ACHN (cell line): Measurements from ENCODE around the gene SCMH1.

Source experiments
- DNase-seq: peaks from one replicate; pipeline ENCODE4 v3.0.0-alpha.2; 2015
- in situ Hi-C: cut with HindIII; loops from 2 replicates; pipeline ENCODE4 v1.10.0; 2017; ENCODE audit warnings: low sequenced_read_pairs, low pct_ligation_motif_present, low pct_unique_long_range_greater_than_20kb

SCMH1 gene

DNA sequence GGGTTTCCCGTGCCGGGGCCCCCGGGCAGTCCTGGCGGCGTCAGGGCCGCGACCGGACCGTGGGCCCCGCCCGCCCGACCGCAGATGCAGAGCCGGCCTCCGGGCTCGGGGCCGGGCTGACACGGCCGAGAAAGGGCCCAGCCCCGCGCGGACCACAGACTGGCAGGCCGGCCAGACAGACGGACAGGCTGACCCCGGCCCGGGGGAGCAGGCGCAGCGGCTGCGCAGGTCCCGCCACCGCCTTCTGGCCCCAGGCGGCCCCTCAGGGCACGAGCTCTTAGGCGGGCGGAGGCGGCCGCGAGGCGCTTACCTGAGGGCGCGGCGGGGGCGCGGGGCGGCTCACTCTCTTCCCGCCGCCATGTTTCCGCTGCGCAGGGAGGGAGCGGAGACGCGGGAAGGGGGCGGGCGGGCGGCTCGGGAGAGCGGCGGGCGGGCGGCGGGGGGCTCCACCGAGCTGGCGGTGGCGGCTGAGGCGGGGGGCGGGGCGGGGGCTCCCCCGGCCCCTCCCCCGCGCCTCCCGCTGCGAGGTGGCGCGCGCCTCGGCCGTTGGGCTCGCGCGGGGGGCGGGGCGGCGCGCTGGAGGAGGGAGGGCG lies at the start of gene SCMH1:
TSS of gene SCMH1 (minus strand) at position 558 of the 593 bp plus-strand sequence. CDS start 56,173 bp downstream, outside the sequence.
- in situ Hi-C loops: no loop called here
- DNase-seq: peak; percentile 56

DNA sequence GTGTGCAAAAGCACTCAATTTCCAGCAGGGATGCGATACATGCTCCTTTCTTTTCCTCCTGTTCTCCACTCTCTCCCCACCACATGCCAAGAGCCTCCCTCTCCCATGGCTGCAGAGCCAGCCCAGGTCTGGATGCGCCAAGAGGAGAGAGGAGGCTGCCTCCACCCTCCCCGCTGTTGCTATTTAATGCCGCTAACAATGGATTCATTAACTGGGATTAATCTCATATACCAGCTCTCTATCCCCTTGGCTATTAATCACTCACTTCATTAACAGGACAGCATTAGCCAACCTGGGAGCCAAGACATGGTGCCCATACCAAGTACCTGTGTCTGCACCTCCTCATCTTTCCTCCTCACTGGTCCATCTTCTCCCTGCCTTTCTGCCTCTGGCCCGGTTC lies 49.1 kb upstream of the SCMH1 start:
- in situ Hi-C loops: loop anchor here (25.0 kb wide), 1 partner anchor 121 kb away; no protein-coding TSS in a partner anchor
- DNase-seq: no peak

DNA sequence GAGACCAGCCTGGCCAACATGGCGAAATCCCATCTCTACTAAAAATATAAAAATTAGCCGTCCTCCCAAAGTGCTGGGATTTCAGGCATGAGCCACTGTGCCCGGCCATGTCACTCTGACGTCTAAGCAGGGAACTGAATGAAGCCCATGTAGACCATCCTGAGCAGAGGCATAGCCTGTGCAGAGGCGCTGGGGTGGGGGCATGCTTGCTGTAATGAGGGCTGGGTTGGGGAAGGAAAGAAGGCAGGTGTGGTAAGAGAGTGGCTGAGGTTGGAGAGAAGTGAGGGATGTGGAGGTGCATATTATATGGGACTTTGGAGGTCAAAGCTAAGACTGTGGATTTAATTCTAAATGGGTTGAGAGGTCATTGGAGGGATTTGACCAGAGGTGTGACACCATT lies 47.1 kb upstream of the SCMH1 start:
- in situ Hi-C loops: loop anchor here (25.0 kb wide), 1 partner anchor 123 kb away; no protein-coding TSS in a partner anchor
- DNase-seq: no peak

DNA sequence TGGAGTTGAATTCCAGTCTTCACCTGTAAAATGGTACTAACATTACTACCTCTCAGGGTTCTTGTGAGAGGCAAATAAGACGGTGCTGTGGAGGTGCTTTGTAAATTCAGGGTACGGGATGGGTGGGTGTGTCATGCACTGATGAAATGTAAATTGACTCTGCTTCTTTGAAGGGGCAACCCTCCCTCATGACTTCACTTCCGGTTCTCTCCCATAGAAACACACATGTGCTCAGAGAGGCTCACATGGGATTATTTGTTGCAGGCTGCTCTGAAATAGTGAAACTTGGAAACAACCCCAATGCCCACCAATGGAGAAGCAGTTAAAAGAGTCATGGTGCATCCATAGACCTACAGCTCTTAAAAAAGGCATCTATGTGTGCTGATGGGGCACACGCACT lies 44.9 kb upstream of the SCMH1 start:
- DNase-seq: no peak
- in situ Hi-C loops: loop anchor here (25.0 kb wide), 1 partner anchor 125 kb away; no protein-coding TSS in a partner anchor

DNA sequence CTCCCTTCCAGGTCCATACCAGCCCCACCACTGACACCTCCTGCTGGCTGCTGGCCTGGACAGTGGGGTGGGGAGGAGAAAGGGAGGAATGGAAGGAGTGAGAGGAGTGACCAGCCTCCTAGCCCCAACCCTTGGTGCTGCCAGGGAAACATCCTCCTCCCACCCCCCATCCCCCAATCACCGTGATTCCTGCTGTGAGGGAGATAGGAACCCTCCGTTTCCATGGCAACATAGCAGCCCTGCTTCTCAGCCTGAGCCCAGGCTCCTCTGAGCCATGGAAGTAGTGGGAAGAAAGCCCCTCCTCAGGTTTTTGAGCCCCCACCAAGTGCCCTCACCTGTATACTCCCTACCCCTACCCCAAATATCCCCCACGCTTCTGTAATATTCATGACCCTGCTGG lies 44.4 kb upstream of the SCMH1 start:
- DNase-seq: no peak
- in situ Hi-C loops: loop anchor here (25.0 kb wide), 1 partner anchor 126 kb away; no protein-coding TSS in a partner anchor

DNA sequence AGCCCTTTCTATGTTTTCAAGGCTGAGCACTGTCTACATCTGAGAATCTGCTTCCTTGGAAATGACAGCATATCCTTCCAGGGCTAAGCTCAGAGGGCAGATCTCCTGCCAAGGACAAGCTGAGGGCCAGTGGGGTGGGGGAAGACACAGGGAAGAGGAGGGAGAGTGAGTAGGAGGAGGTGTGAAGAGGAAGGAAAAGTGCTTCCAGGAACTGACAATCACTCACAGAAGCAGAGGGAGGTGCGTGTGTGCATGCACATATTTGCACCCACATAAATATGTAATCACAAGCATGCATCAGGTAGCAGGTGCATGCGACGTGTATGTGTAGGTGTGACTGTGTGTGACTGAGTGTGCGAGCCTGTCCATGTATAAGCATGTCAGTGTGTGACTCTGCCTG lies 43.7 kb upstream of the SCMH1 start:
- in situ Hi-C loops: loop anchor here (25.0 kb wide), 1 partner anchor 126 kb away; no protein-coding TSS in a partner anchor
- no peak for DNase-seq

DNA sequence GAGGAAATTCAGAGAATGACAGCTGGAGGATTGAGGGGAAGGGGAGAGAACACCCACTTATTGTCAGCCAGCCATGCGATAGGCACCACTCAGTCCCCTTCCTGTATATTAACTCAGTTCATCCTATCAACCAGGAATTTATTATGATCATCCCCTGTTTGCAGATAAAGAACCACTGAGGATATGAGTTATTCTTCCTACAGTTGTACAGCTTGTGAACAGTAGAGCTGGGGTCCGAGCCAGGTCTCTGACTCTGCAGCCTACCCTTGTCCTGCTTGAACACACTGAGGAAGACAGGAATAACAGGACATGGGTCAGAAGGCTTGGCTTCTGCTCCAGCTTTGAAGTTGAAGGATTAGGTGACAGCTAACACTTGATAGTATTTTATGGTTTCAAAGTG lies 42.0 kb upstream of the SCMH1 start:
- in situ Hi-C loops: loop anchor here (25.0 kb wide), 1 partner anchor 128 kb away; no protein-coding TSS in a partner anchor
- DNase-seq: no peak

DNA sequence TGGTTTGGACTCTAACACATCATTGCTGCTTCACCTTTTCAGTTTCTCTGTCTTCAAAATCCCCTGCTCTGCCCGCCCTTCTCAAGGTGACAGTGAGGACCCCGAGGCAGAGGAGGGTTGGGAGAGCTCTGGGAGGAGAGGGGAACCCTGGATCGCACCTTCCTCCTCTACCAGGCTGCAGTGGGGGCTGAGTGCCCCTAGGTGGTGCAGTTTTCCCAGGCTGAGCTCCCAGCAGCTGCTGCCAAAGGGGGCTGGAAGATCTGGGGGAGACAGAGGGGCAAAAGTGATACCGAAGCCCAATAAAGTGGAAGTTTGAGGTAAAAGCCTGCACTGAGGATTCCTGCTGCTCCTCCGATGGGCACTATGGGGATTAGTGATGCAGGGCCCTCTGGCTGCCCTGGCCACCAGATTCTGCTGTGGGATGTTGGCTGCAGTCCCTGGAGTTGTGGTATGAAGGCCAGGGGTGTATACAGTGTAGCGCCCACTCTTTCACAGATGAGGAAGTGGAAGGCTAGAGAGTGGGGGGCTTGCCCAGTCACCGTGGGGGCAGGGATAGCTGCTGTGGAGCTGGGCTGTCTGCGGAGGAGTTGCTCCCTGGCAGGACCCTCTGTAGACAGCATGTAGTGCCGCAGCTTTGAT lies 40.7 kb upstream of the SCMH1 start:
- DNase-seq: peak; percentile 23
- in situ Hi-C loops: loop anchor here (25.0 kb wide), 1 partner anchor 130 kb away; no protein-coding TSS in a partner anchor

DNA sequence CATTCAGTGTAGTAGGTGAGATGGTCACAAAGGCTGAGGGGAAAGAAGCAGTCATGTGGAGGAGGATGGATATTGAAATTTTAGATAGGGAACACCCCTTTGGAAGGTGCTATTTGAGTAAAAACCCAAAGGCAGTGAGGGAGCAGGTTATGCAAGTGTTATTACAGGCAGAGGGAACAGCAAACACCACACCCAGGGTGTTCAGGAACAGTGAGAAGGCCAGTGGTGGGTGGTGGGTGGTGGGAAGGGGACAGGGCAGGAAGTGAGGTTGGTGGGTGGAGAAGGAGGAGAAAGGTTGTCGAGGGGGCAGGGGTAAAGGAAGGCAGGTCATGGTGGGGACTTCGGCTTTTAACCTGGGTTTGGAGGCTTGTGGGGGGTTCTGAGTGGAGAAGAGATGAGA lies 39.2 kb upstream of the SCMH1 start:
- in situ Hi-C loops: loop anchor here (25.0 kb wide), 1 partner anchor 131 kb away; no protein-coding TSS in a partner anchor

DNA sequence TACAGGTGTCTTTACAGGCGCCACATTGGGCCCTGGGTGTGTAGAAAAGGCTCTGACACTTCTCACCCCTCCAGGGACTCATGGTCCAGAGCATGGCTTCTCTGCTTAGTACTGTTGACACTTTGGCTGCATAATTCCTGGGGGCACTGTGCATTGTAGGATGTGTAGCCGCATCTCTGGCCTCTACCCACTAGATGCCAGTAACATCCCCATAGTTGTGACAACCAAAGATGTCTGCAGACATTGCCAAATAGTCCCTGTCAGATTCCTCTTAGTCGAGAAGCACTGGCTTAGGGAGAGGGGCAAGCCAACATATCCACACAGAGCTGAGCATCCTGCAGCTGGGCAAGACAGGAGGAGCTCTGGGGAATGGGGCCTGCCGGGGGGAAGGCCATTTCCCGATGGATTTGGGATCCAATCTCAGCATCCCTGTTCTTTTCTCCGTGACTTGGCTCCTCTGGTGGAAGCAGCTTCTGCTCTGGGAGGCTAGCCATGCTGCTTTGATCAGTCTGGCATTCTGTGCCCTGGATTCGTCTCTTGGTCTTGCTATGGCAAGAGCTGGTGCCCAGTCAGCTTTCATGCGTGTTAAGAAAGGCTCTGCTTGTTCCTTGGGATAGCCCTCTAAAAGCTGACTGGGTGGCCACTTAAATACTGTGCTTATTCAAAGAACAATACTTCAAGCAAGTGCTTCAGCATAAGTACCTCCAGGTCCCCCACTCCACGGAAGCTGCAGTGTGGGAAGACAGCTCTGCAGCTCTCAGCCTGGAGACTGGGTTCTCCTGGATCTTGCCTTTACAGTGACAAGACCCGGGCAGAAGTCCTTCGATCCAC lies 38.3 kb upstream of the SCMH1 start:
- DNase-seq: no peak
- in situ Hi-C loops: loop anchor here (25.0 kb wide), 1 partner anchor 132 kb away; no protein-coding TSS in a partner anchor

More for the DNA sequence above, 39.2 kb upstream of the SCMH1 start:
- no peak for DNase-seq

DNA sequence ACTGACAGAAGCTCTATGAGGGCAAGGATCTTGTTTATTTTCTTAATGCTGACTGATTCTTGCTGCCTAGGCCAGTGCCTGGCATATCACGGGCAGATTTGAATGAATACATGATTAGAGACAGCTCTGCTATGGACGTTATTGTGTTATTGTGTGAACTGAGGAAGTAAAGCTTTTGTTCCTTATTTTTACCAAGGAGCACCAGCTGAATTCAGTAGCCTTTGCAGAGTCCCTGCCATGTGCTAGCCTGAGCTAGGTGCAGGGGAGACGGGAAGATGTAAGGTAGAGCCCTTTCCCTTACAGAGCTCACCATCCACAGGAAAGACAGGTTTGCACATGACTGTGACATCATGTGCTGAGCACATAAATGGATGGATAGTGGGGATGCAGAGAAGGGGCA lies 36.0 kb upstream of the SCMH1 start:
- in situ Hi-C loops: loop anchor here (25.0 kb wide), 1 partner anchor 134 kb away; no protein-coding TSS in a partner anchor
- no peak for DNase-seq

DNA sequence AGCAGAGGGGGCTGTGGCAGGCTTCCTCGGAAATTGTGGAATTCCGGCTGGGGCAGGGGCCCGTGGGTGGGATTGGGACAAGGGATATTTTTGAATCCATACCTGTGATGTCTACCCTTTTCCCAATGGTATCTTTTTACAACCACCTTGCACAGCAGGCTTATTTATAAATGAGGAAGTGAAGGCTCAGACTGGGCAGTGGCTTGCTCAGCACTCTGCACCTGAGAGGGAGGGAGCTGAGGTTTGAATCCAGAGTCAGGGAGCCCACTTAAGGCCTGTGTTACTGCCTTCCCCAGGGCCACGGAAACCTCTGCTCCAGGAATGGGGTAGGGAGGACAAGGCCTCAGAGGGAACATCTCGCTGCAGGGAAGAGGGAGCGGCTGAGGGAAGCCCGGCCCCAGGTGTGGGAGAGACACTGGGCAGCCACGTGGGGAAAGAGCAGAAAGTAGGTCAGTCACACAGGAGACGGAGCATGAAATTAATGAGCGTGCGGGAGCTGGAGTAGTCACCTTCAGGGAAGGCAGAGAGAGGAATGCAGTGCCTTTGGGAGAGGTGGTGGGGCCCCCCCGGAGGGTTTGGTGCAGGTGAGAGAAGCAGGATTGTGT lies 35.4 kb upstream of the SCMH1 start:
- no peak for DNase-seq
- in situ Hi-C loops: loop anchor here (25.0 kb wide), 1 partner anchor 135 kb away; no protein-coding TSS in a partner anchor

DNA sequence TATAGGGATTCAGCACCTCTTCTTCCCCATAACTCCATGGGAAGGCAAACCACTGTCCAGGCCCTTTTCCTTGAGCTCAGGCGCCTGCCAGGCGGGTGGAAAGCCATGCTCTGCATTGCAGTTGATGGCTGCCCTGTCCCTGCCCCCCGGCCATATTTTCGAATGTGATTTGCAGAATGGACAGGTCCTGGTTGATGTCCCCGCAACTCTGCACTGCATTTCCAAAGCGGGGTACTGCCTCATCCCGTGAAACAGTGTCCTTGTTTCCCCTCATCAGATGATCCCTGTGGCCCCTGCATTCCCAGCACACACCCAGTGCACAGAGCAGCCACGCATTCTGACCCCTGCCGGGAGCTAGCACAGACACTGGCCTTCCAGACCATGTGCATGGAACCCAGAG lies 33.7 kb upstream of the SCMH1 start:
- in situ Hi-C loops: loop anchor here (25.0 kb wide), 1 partner anchor 136 kb away; no protein-coding TSS in a partner anchor
- DNase-seq: no peak

DNA sequence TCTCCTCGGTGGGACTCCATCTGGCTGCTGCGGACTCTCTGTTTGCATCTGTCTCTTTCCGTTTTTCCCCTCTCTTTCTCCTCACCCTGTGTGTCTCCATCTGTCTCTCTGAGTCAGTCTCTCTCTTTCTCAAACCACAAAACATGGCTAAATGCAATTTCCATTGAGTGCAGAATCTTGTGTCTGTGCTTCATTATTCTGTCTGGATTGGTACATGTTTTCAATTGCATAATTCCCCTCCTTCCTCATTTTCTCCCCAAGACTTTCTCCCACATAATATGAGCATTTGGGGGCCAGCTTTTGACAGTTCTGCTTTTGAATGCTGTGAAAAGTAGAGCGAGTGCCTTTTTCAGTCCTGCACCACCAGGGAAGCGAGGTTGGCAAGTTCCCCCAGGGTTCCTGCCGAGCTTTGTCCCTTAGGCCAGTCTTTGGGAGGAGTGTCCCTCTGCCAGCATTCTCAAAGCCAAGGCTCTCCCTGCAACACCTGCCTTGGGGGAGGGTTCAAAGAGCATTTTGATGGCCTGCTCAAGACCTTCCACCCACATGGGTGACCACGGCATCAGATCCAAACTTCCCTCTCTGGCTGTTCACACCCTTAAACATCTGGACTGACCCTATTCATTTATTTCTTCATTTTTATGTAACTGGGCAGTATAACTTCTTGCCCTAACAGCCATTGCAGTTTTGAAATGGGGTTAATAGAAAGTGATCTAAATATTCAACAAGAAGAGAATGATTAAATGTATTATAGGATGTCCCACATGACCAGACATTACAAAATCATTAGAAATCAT lies 32.8 kb upstream of the SCMH1 start:
- in situ Hi-C loops: loop anchor here (25.0 kb wide), 1 partner anchor 137 kb away; no protein-coding TSS in a partner anchor
- no peak for DNase-seq

DNA sequence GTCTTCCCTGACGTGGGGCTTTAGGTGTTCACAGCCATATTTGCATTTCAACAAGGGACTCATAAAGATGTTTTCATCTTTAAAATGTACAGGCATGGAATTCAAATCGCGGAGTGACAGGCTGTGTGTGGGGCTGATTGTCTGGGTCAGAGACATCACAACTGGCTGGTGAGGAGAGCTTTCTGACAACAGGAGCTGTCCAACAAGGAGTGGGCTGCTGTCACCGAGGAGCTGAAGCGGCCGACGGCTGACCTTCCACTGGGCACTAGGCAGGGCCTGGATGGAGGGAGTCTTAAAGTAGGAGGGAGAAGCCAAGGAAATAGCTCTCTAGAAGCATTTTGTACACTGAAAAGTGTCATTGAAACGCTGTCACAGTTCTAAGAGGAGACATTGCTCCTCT lies 30.5 kb upstream of the SCMH1 start:
- DNase-seq: no peak
- in situ Hi-C loops: no loop called here

DNA sequence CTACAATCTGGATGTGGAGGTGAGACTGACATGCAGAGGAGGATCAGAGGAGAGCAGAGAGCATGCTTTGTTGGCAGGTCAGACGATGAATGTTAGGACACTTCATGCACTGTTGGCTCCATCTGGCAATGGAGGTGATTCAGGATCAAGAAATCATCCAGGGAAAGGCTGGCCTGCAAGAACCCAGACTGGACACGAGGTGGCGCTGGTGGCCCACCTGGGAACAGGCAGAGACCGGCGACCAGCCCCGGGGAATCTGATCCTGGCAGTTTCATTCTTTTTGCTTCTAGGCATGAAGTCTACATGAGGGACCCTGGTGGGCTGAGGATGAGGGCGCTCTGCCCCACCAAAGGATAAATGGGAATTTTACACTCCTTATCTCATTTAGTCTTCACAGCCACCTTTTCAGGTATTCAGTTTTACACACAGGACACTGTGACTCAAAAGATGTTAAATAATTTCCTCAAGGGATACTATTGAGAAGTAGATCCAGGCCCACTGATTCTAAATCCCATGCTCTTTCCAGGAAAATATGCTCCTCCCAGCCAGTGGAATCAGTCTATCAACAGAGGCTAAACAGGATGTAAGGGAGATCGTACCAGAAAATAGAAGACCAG lies 26.2 kb upstream of the SCMH1 start:
- in situ Hi-C loops: no loop called here
- peak; percentile 68 for DNase-seq

DNA sequence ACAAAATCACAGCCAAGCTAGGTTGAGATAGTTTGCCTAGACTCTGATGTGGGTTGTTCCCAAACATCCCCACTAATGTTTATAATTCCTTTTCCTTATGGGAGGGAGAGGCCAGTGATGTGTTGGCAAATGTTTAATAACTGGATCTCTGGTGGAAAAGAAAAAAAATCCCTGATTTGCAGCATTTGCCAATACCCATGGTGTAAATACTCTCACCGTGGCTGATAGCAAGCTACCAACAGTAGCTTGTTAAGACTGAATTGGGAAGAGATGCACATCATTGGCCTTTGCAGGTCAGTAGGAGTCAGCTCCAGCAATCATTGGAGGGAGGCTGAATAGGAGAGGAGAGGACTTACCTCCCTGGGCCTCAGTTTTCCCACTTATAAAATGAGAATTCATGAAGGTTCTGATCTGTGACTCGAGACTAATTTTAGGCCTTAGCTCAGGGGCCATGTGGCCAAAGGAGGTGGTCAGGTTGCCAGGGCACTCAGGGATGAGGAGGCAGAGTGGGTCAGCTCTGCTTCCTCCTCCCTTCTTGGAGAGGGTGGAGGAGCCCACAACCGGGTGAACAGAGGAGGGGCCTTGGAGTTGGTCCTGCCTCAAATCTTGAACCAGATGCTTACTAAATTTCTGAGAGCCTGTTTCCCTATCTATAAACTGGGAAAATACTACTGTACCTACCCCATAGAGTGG lies 20.0 kb upstream of the SCMH1 start:
- in situ Hi-C loops: no loop called here
- DNase-seq: peak; percentile 47
